ENCODE measurements around the gene GBE1.

GBE1 gene

DNA sequence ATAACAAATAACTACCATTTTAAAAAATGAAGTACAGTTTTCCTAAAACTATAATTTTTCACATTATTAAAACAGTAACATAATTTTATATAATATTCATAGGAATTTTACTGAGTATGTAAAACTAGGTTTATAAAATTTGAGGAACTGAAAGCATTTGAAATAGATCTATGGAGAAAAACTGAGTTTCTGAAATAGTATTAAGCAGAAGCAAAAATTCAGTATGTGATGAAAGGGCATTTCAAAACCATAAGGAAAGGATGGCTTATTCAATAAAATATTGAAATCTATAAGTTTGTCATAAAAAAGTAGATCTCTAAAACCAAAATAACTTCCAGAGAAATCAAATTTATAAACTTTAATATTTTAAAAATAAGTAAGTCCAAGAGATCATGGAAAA, 53.4 kb downstream of the GBE1 start:
- no peak overlapping the region for H3K4me3 ChIP-seq (ENCODE audit: low read depth, low read length)

- H3K4me3 ChIP-seq (ENCODE audit: low read depth, low read length) = no peak overlapping the region
These were observed 59.3 kb downstream of the GBE1 start for GRCh38 chr3:81702126-81702525.

- H3K4me3 ChIP-seq (ENCODE audit: low read depth, low read length) = no peak overlapping the region
These were observed 61.7 kb downstream of the GBE1 start for GRCh38 chr3:81699536-81700320.

DNA sequence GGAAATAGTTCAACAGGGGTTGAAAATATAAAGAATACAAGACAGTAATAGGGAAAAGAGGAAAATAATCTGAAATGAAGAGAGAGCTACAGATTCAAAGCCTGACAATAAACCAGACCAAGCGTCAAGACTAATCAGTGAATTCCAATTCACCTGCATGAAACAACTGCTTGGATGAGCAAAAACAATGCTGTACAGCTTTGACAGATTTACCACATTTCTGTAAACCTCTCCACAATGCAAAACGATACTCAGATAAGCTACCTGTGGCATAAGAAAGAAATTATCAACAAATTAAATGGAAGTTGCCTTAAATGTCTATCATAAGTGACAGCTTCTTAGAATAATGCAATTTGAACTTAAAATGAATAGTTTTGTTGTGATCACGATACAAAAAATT, 65.4 kb downstream of the GBE1 start:
- no peak overlapping the region for H3K4me3 ChIP-seq (ENCODE audit: low read depth, low read length)

GRCh38 chr3:81695302-81695701, 66.1 kb downstream of the GBE1 start:
- H3K4me3 ChIP-seq (ENCODE audit: low read depth, low read length) = no peak overlapping the region

DNA sequence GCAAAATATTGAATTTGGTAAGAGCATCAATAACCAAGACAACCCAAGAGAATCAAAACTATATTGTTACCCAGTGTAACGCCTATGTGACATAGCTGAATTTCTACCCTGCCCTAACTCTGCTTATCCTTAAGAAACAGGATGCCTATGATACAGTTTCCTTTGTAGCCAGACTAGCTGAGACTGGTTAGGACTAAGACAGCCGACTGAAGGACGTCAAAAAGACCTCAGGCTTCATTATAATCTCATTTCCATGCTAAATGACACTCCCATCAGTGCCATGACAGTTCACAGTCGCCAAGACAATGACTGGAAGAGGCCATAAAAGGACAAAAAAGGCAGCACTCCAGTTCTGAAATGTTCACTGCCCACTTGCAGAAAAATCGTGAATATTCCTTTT, 66.8 kb downstream of the GBE1 start:
- no peak overlapping the region for H3K4me3 ChIP-seq (ENCODE audit: low read depth, low read length)

DNA sequence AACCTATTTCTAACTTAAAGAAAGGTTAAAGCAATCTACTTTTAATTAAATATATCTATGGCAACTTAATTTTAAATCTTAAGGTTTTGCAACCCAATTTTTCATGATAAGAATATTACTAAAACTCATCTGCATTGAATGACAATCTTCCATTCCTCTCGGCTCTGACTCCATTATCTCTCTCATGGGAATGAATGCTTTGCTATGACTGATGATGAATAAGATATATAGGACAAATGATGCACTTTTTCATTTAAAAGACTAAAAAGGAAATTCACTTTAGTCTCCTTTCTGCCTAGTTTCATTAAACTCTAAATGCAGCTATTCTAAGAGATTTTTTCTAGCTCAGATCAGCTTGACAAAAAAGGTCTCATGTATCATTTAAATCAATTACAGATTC, 68.7 kb downstream of the GBE1 start:
- H3K4me3 ChIP-seq (ENCODE audit: low read depth, low read length) = no peak overlapping the region

DNA sequence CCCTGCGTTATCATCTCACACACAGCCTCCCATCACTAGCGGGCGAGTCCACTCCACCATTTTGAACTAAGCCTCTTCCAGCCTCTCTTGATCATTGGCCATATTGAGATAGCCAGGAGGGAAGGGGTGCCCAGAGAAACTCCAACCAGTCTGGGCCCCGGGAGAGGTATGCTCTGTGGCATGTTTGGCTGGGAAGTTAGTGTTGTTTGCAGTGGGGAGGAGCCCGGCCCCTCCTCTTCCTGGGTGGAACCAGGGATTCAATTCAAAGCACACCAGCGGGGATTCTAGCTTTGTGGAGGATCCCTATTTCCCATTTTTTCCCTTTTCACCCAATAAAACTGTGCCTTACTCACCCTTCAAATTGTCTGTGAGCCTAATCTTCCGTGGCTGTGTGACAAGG, 71.8 kb downstream of the GBE1 start:
- no peak overlapping the region for H3K4me3 ChIP-seq (ENCODE audit: low read depth, low read length)

- H3K4me3 ChIP-seq (ENCODE audit: low read depth, low read length) = no peak overlapping the region
These were observed 76.6 kb downstream of the GBE1 start for GRCh38 chr3:81684751-81685395.

DNA sequence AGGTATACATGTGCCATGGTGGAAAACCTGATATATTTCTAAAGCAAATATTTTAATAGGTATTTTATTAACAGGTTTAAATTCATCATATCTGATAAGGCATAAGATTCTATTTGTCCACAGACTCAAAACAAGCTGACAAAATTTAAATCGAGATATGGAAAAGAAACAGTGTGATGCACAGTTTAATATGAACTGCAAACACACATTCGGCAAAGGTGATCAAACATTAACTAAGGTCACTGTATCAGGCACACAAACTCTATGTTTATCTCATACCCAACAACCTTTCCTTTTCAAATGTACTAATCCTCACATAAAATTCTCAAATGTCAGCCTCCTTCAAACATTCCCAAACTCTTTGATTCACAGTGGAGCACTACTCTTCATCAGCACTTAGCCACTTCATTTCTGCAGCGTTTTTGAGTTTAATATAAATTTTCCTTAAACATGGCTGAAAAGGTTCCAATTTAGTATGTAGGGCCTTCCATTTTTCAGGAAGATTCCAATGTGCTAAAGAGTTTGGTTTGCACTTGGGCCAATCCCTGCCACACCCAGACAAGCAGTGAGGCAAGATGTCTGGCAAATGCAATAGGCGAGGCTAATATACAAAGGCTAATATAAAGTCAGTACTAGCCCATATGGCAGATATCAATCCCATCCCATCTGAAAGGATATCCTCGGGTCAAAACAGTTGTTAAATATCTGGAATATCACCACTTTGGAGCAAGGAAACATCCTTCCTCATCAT, 84.6 kb downstream of the GBE1 start:
- H3K4me3 ChIP-seq (ENCODE audit: low read depth, low read length) = no peak overlapping the region

- no peak overlapping the region for H3K4me3 ChIP-seq (ENCODE audit: low read depth, low read length)
These were observed 86.8 kb downstream of the GBE1 start for GRCh38 chr3:81674690-81675089.

DNA sequence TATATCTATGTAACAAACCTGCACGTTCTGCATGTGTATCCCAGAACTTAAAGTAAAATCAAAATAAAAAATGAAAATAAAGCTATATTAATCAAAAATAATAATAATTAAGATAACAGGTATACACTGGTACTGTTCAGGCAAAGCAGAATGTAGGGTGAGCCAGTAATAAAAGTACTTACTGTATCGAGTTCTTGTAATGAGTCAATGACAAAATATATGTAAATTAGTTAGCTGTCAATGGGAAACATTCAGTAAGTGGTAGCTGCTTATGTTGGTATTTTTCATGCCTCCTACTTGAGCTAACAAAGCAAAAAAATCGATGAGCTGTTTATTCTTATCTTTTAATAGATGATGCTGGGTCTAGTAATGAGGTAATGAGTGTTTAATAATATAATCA, 93.2 kb downstream of the GBE1 start:
- H3K4me3 ChIP-seq (ENCODE audit: low read depth, low read length) = no peak overlapping the region

GRCh38 chr3:81666502-81667121, 94.8 kb downstream of the GBE1 start:
- no peak overlapping the region for H3K4me3 ChIP-seq (ENCODE audit: low read depth, low read length)

- H3K4me3 ChIP-seq (ENCODE audit: low read depth, low read length) = no peak overlapping the region
These were observed 98.3 kb downstream of the GBE1 start for GRCh38 chr3:81663114-81663513.

DNA sequence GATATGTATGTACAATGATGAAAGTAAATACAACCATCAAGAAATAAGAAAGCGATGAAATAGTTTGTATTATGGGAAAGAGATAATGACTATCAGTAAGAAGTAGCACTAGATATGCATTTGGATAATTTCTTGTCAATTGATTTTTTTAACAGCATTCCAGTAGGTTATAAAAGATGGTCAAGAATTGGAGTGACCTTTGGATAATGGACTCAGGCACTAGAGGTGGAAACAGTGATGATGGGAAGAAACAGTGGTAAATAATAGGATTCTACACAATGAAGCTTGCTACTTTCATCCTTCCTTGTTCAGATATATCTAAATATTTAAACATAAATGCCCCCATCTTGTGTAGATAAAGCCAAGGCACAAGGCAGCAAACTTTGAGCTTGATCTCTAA, 101.4 kb downstream of the GBE1 start:
- no peak overlapping the region for H3K4me3 ChIP-seq (ENCODE audit: low read depth, low read length)

DNA sequence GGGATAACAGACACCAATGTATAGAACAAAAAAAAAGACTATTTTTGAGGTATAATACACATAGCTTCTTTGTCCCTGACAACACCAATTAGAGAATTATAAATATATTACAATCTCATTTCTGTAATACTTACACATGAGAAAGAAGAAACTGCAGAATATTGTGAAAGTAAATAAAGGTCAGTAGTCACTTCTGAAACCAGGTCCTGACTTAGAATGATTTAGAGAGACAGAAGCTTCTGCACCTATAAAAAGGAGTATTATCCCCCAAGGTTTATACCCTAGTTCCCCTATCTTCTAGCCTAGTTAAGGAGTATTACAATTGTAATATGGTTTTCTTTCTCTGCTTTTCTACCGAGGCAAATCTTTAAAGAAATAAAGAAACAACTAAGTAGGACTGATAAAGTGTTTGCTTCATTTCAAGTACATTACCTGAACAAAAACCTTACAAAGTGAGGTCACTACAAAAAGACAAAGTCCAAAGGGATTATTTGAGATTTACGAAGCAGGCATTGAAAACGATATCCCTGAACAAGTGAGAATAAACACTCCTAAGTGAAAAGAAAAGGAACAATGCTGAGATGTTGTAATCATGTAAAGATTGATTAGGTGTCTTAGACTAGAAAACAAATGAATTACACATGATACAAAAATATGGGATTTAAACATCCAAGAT, 103.0 kb downstream of the GBE1 start:
- H3K4me3 ChIP-seq (ENCODE audit: low read depth, low read length) = no peak overlapping the region

DNA sequence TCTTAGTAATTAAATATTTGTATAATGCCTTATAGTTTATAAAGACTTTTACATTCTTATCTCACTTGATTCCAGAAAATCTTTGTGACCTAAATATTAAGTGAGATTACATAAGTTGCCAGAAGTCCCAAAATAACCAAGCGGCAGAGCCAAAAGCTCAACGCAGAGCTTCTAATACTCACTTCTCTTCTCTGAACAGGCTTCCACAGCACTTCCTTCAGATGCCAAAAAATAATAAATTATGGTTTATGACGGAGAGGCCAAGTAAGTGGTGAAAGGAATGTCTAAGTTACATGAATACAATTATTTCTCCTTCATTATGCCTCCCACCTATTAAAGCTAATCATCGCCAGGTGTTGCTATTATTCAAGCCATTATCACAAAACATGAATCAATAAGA, 110.3 kb downstream of the GBE1 start:
- no peak overlapping the region for H3K4me3 ChIP-seq (ENCODE audit: low read depth, low read length)

DNA sequence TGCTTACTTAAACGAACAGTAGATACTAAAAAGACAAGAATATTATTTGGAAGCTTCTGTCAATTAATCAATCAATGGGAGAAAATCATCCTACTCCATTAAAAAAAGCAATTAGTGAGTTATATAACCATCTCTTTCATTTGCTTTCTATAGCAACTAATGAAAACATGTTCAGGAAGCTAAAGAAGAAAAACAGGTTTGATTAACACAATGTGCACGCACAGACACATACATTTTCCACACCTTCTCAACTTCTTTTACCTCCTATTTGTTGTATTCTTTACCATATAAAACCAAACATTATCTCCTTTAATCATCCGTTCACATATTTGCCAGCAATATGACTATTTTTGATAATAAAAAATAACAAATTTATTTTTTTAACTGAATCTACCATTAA, 111.3 kb downstream of the GBE1 start:
- H3K4me3 ChIP-seq (ENCODE audit: low read depth, low read length) = no peak overlapping the region

DNA sequence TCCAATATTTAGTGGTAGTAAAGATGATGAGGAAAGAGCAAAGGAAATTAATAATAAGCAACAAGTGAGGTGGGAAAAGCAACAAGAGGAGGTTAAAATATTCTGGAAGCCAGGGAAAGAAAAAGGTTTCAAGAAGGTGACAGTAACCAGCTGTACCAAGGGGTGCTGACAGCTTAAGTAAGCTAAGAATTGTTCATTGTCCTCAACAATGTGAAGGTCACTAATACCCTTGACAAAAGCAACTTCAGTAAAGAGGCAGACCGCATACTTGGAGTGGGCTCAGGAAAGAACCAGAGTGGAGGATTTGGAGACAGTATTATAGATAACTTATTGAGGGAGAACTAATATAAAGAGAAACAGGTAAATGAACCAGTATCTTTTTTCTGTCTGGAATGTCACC, 116.2 kb downstream of the GBE1 start:
- no peak overlapping the region for H3K4me3 ChIP-seq (ENCODE audit: low read depth, low read length)

DNA sequence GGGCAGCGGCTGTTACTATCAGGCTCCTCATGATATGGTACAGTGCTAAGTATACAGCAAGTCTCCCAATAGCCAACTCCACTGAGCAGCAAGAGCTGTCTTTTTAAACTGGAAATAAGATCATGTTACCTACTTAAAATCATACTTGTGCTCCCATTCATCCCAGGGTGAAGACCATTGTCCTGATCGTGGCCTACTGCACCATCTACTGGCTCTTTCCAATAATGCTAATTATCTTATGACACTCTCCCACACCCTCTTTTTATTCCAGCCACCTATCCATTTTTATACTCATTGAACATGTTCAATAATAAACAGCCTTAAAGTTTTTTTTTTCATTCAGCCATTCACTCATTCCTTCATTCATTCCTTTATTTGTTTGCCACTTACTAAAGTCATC, 117.7 kb downstream of the GBE1 start:
- H3K4me3 ChIP-seq (ENCODE audit: low read depth, low read length) = no peak overlapping the region

DNA sequence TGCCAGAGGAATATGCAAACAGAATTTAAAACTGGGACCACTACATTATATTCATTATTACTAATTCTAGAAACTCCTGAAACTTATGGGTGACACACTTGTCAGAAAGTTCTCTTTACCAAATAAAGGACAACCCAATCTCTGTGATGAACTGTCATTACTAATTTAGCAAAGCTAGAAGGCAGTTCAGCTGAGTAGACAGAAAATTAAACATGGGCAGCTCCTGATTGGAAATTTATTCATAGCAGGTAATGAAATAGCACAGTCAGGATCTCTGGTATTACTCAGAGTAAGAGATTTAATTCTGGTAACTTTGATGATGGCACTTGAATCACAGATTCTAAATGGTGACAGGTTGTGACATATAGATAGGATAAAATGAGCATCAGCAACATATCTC, 123.0 kb downstream of the GBE1 start:
- no peak overlapping the region for H3K4me3 ChIP-seq (ENCODE audit: low read depth, low read length)
